ENCODE results near the gene ZNF345. TPM values are rescaled to one million over a fixed set of nuclear protein-coding genes. Genes with fewer than 3 reads are reported as not detected.

The ZNF345 gene
- 15.4 and 20.9 TPM in 2 replicates for polyA plus RNA-seq
- 38.5 and 44.0 TPM in 2 replicates for polyA minus RNA-seq

- Histone ChIP-seq H3K79me2 (replicated peaks; ENCODE audit: insufficient read depth, low read length) (peaks cover 37% of the 10 kb centered on the region), H2AFZ (ENCODE audit: low read depth, low read length) (peak within 1 kb of the TSS; percentile 100), H3K4me3 (ENCODE audit: low read length) (peak within 1 kb of the TSS; percentile 88), H3K36me3 (ENCODE audit: insufficient read depth, low read length) (peaks cover 5% of the 10 kb centered on the region), H3K9me2 (ENCODE audit: insufficient read depth, low read length) (no peaks in the 10 kb centered on the region), H3F3A (ENCODE audit: insufficient read depth, low read length, poor library complexity, severe bottlenecking) (peaks cover 3% of the 10 kb centered on the region), H3K27ac (ENCODE audit: low read length) (peak within 1 kb of the TSS; percentile 76), H3K27me3 (ENCODE audit: insufficient read depth, low read depth, low read length) (no peaks in the 10 kb centered on the region), H3K9me3 (ENCODE audit: low read length) (peaks cover 9% of the 10 kb centered on the region), H3K9ac (ENCODE audit: low read length) (peak within 1 kb of the TSS; percentile 87), H4K20me1 (ENCODE audit: insufficient read depth) (no peaks in the 10 kb centered on the region), H3K4me2 (ENCODE audit: low read length) (peak within 1 kb of the TSS; percentile 94)
- TF ChIP-seq MXI1 (conservative IDR thresholded peaks at IDR 0.05; ENCODE audit: poor library complexity, severe bottlenecking): peak; percentile 54
- TF ChIP-seq POLR2AphosphoS5 (IDR thresholded peaks at IDR 0.05): peak; percentile 81
- TF ChIP-seq REST (IDR thresholded peaks at IDR 0.05; ENCODE audit: borderline replicate concordance): peak; percentile 58
- no peak for TF ChIP-seq CTCF (IDR thresholded peaks at IDR 0.05; ENCODE audit: poor library complexity, severe bottlenecking)
- peak; percentile 20 for TF ChIP-seq SMC3 (conservative IDR thresholded peaks at IDR 0.05; ENCODE audit: poor library complexity)
- no peak for TF ChIP-seq TAF1 (IDR thresholded peaks at IDR 0.05; ENCODE audit: low read depth)
- TF ChIP-seq EZH2 (IDR thresholded peaks at IDR 0.05; ENCODE audit: borderline replicate concordance, insufficient read depth, low read length, poor library complexity, severe bottlenecking): no peak
- TF ChIP-seq RAD21 (conservative IDR thresholded peaks at IDR 0.05): no peak
- TF ChIP-seq EP300 (conservative IDR thresholded peaks at IDR 0.05; ENCODE audit: poor library complexity, severe bottlenecking): peak; percentile 16
Observed at GRCh38 chr19:36850559-36851442, at the start of gene ZNF345. TSS of gene ZNF345 (plus strand) at chr19:36850876. CDS start at chr19:36876831, 25,955 bp downstream.

- H3K79me2 ChIP-seq (replicated peaks; ENCODE audit: insufficient read depth, low read length): peaks cover 3% of the 10 kb centered on the region
Observed at GRCh38 chr19:36805364-36805763, 45.3 kb upstream of the ZNF345 start.

More at GRCh38 chr19:36805364-36805763, 45.3 kb upstream of the ZNF345 start:
- H3K36me3 ChIP-seq (ENCODE audit: insufficient read depth, low read length): peaks cover 10% of the 10 kb centered on the region
- no peak overlapping the region for H3K4me2 ChIP-seq (ENCODE audit: low read length)
- no peaks in the 10 kb centered on the region for H3K27me3 ChIP-seq (ENCODE audit: insufficient read depth, low read depth, low read length)
- H3K9me2 ChIP-seq (ENCODE audit: insufficient read depth, low read length): no peaks in the 10 kb centered on the region
- H3K27ac ChIP-seq (ENCODE audit: low read length): no peak overlapping the region
- TF ChIP-seq EZH2 (IDR thresholded peaks at IDR 0.05; ENCODE audit: borderline replicate concordance, insufficient read depth, low read length, poor library complexity, severe bottlenecking) (no peak), TAF1 (IDR thresholded peaks at IDR 0.05; ENCODE audit: low read depth) (no peak), CTCF (IDR thresholded peaks at IDR 0.05; ENCODE audit: poor library complexity, severe bottlenecking) (no peak), RAD21 (conservative IDR thresholded peaks at IDR 0.05) (no peak), MXI1 (conservative IDR thresholded peaks at IDR 0.05; ENCODE audit: poor library complexity, severe bottlenecking) (no peak), EP300 (conservative IDR thresholded peaks at IDR 0.05; ENCODE audit: poor library complexity, severe bottlenecking) (no peak), SMC3 (conservative IDR thresholded peaks at IDR 0.05; ENCODE audit: poor library complexity) (no peak), POLR2AphosphoS5 (IDR thresholded peaks at IDR 0.05) (no peak), REST (IDR thresholded peaks at IDR 0.05; ENCODE audit: borderline replicate concordance) (no peak)
- H4K20me1 ChIP-seq (ENCODE audit: insufficient read depth): no peaks in the 10 kb centered on the region
- H3F3A ChIP-seq (ENCODE audit: insufficient read depth, low read length, poor library complexity, severe bottlenecking): no peaks in the 10 kb centered on the region
- H3K4me3 ChIP-seq (ENCODE audit: low read length): no peak overlapping the region
- H3K9me3 ChIP-seq (ENCODE audit: low read length): peaks cover 21% of the 10 kb centered on the region
- H2AFZ ChIP-seq (ENCODE audit: low read depth, low read length): no peak overlapping the region
- no peak overlapping the region for H3K9ac ChIP-seq (ENCODE audit: low read length)
